ENCODE results near the gene FRMD4A. TPM values are rescaled to one million over a fixed set of nuclear protein-coding genes. Genes with fewer than 3 reads are reported as not detected.

The FRMD4A gene
- total RNA-seq, 1 donor from 2014 or later, result 34.6 TPM

GRCh38 chr10:14371581-14371980 lies 40.9 kb upstream of the FRMD4A start:
- no peak overlapping the region for H3K4me3 ChIP-seq (ENCODE audit: low read depth, low read length)
- no peak for TF ChIP-seq CTCF (conservative IDR thresholded peaks at IDR 0.05; ENCODE audit: low read depth, low read length)
- DNase-seq (ENCODE audit: low read depth), result no peak

- DNase-seq (ENCODE audit: low read depth), result no peak
- no peak overlapping the region for H3K4me3 ChIP-seq (ENCODE audit: low read depth, low read length)
- no peak for TF ChIP-seq CTCF (conservative IDR thresholded peaks at IDR 0.05; ENCODE audit: low read depth, low read length)
These were observed 40.2 kb upstream of the FRMD4A start for GRCh38 chr10:14370894-14371293.

- TF ChIP-seq CTCF (conservative IDR thresholded peaks at IDR 0.05; ENCODE audit: low read depth, low read length), result no peak
- DNase-seq (ENCODE audit: low read depth), result no peak
These were observed 39.2 kb upstream of the FRMD4A start for GRCh38 chr10:14369906-14370305.

GRCh38 chr10:14366760-14367159 lies 36.0 kb upstream of the FRMD4A start:
- DNase-seq (ENCODE audit: low read depth), result no peak
- no peak for TF ChIP-seq CTCF (conservative IDR thresholded peaks at IDR 0.05; ENCODE audit: low read depth, low read length)
- no peak overlapping the region for H3K4me3 ChIP-seq (ENCODE audit: low read depth, low read length)

More at GRCh38 chr10:14369906-14370305, 39.2 kb upstream of the FRMD4A start:
- no peak overlapping the region for H3K4me3 ChIP-seq (ENCODE audit: low read depth, low read length)

GRCh38 chr10:14365266-14365665 lies 34.5 kb upstream of the FRMD4A start:
- no peak for DNase-seq (ENCODE audit: low read depth)
- H3K4me3 ChIP-seq (ENCODE audit: low read depth, low read length), result no peak overlapping the region
- TF ChIP-seq CTCF (conservative IDR thresholded peaks at IDR 0.05; ENCODE audit: low read depth, low read length), result no peak

- H3K4me3 ChIP-seq (ENCODE audit: low read depth, low read length), result no peak overlapping the region
- TF ChIP-seq CTCF (conservative IDR thresholded peaks at IDR 0.05; ENCODE audit: low read depth, low read length), result no peak
- no peak for DNase-seq (ENCODE audit: low read depth)
These were observed 31.4 kb upstream of the FRMD4A start for GRCh38 chr10:14362104-14362503.

GRCh38 chr10:14360961-14361360 lies 30.2 kb upstream of the FRMD4A start:
- no peak overlapping the region for H3K4me3 ChIP-seq (ENCODE audit: low read depth, low read length)
- no peak for TF ChIP-seq CTCF (conservative IDR thresholded peaks at IDR 0.05; ENCODE audit: low read depth, low read length)
- DNase-seq (ENCODE audit: low read depth), result no peak

Measured in epithelial cell of proximal tubule (primary cell).